NK-92 (cell line): ENCODE data around the gene RNF217.
"Not testable (repeated sequence)": the region's sequence is repeated elsewhere in the genome, so short reads cannot be mapped to it uniquely, and the experiment has no call there.

Experiments used
- DNase-seq: peaks from one replicate; lab custom pipeline; 2025; ENCODE audit not compliant: unreplicated experiment; lab: John Stamatoyannopoulos, UW

RNF217 gene

GRCh38 chr6:125123051-125123450 is 160.8 kb downstream of the RNF217 start:
- no peak for DNase-seq

GRCh38 chr6:125123468-125124048 is 161.3 kb downstream of the RNF217 start:
- DNase-seq, result no peak

GRCh38 chr6:125124049-125124669 is 161.9 kb downstream of the RNF217 start:
- no peak for DNase-seq

GRCh38 chr6:125125856-125126255 is 163.6 kb downstream of the RNF217 start:
- not testable (repeated sequence) for DNase-seq

- no peak for DNase-seq
These were observed 167.1 kb downstream of the RNF217 start for GRCh38 chr6:125129354-125129753.

- no peak for DNase-seq
These were observed 169.8 kb downstream of the RNF217 start for GRCh38 chr6:125132058-125132457.

GRCh38 chr6:125136378-125136777 is 174.1 kb downstream of the RNF217 start:
- no peak for DNase-seq

GRCh38 chr6:125138083-125138482 is 175.8 kb downstream of the RNF217 start:
- no peak for DNase-seq

GRCh38 chr6:125140808-125141207 is 178.6 kb downstream of the RNF217 start:
- DNase-seq, result no peak
